SU-DHL-6 (cell line): ENCODE data around the gene SLC44A5.

Experiments
- CTCF ChIP-seq: fragments of 200-600 bp; sonication (generic); IDR thresholded peaks from one replicate; pipeline ENCODE4 v1.5.1; 2017; ENCODE audit warnings: antibody characterized with exemption, mild to moderate bottlenecking, low read length, moderate library complexity; ENCODE audit not compliant: insufficient read depth, poor library complexity, severe bottlenecking
- EZH2phosphoT487 ChIP-seq: fragments of 200-600 bp; sonication (generic), shearing (Covaris generic); conservative IDR thresholded peaks from 2 replicates; pipeline ENCODE4 v1.6.1; 2018; ENCODE audit warnings: mild to moderate bottlenecking, antibody characterized with exemption, low read length, moderate library complexity, mixed read lengths

- TF ChIP-seq CTCF (no peak), EZH2phosphoT487 (no peak)
These were observed 8.4 kb downstream of the SLC44A5 start for GRCh38 chr1:75602486-75602885.
